ENCODE data around the gene PINLYP.

Gene PINLYP

DNA sequence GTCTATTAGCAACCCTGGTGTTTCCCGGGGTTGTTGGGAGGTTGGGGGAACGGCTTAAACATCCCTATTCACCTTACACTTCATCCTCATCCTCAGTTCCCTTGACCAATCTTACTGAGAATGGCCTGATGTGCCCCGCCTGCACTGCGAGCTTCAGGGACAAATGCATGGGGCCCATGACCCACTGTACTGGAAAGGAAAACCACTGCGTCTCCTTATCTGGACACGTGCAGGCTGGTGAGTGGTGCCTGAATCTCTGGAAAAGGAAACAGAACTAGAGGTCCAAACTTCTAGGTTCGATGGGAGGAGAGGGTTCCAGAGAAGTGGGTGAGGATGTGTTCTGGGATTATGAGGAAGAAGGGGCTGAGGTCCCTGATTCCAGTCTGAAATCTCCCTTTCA is 5.9 kb downstream of the PINLYP start:
- Histone ChIP-seq H3K9me3 (ENCODE audit: insufficient read depth, low read depth, low read length) (no peaks in the 10 kb centered on the region), H3K4me2 (ENCODE audit: low read depth, low read length, poor library complexity, severe bottlenecking) (peak overlapping the region; percentile 94), H2AFZ (ENCODE audit: low read length) (no peak overlapping the region), H3K36me3 (ENCODE audit: insufficient read depth, low read length) (no peaks in the 10 kb centered on the region; the same call in 1 of the 2 replicates), H3F3A (ENCODE audit: low read depth) (no peaks in the 10 kb centered on the region), H3K4me1 (ENCODE audit: insufficient read depth, low read length, poor library complexity, severe bottlenecking) (peaks cover 50% of the 10 kb centered on the region), H4K20me1 (ENCODE audit: insufficient read depth, low read length, poor library complexity, severe bottlenecking) (no peaks in the 10 kb centered on the region), H3K9ac (ENCODE audit: low read depth, low read length, poor library complexity, severe bottlenecking) (peak overlapping the region; percentile 99), H3K9me2 (replicated peaks; ENCODE audit: low read depth, low read length) (no peaks in the 10 kb centered on the region), H3K4me3 (ENCODE audit: low read length, poor library complexity, severe bottlenecking) (peak overlapping the region; percentile 100), H3K27me3 (ENCODE audit: insufficient read depth, low read length, poor library complexity, severe bottlenecking) (no peaks in the 10 kb centered on the region), H3K79me2 (ENCODE audit: insufficient read depth, low read length) (peaks cover 77% of the 10 kb centered on the region)
- TF ChIP-seq, protein P1, sequence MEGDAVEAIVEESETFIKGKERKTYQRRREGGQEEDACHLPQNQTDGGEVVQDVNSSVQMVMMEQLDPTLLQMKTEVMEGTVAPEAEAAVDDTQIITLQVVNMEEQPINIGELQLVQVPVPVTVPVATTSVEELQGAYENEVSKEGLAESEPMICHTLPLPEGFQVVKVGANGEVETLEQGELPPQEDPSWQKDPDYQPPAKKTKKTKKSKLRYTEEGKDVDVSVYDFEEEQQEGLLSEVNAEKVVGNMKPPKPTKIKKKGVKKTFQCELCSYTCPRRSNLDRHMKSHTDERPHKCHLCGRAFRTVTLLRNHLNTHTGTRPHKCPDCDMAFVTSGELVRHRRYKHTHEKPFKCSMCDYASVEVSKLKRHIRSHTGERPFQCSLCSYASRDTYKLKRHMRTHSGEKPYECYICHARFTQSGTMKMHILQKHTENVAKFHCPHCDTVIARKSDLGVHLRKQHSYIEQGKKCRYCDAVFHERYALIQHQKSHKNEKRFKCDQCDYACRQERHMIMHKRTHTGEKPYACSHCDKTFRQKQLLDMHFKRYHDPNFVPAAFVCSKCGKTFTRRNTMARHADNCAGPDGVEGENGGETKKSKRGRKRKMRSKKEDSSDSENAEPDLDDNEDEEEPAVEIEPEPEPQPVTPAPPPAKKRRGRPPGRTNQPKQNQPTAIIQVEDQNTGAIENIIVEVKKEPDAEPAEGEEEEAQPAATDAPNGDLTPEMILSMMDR (conservative IDR thresholded peaks at IDR 0.05; ENCODE audit: low read length): no peak
- TF ChIP-seq EZH2phosphoT487 (IDR thresholded peaks at IDR 0.05; ENCODE audit: borderline replicate concordance): no peak

DNA sequence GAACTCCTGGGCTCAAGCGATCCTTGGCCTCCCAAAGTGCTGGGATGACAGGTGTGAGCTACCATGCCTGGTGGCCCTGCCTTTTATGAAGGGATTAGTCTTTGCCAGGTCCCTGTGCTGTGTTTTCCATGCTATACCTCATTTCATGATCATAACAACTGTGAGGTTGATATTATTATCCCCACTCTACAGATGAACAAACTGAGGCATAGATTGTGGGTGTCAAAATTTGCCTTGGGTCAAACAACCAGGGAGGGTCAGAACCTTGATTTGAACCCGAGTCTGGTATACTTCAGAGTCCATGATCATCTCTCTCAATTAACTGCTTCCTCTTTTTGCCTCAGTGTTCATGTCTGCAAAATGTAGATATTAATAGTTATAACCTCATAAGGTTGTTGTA is 6.9 kb downstream of the PINLYP start:
- Histone ChIP-seq H3K9me3 (ENCODE audit: insufficient read depth, low read depth, low read length) (no peaks in the 10 kb centered on the region), H4K20me1 (ENCODE audit: insufficient read depth, low read length, poor library complexity, severe bottlenecking) (no peaks in the 10 kb centered on the region), H3K9me2 (replicated peaks; ENCODE audit: low read depth, low read length) (no peaks in the 10 kb centered on the region), H3K79me2 (ENCODE audit: insufficient read depth, low read length) (peaks cover 81% of the 10 kb centered on the region), H3K36me3 (ENCODE audit: insufficient read depth, low read length) (no peaks in the 10 kb centered on the region; the same call in 1 of the 2 replicates), H3F3A (ENCODE audit: low read depth) (no peaks in the 10 kb centered on the region), H3K27me3 (ENCODE audit: insufficient read depth, low read length, poor library complexity, severe bottlenecking) (no peaks in the 10 kb centered on the region), H3K9ac (ENCODE audit: low read depth, low read length, poor library complexity, severe bottlenecking) (peak overlapping the region; percentile 99), H2AFZ (ENCODE audit: low read length) (no peak overlapping the region), H3K4me2 (ENCODE audit: low read depth, low read length, poor library complexity, severe bottlenecking) (peak overlapping the region; percentile 94), H3K4me3 (ENCODE audit: low read length, poor library complexity, severe bottlenecking) (peak overlapping the region; percentile 100), H3K4me1 (ENCODE audit: insufficient read depth, low read length, poor library complexity, severe bottlenecking) (peaks cover 50% of the 10 kb centered on the region)
- TF ChIP-seq EZH2phosphoT487 (IDR thresholded peaks at IDR 0.05; ENCODE audit: borderline replicate concordance): no peak
- TF ChIP-seq, protein P1 (conservative IDR thresholded peaks at IDR 0.05; ENCODE audit: low read length): no peak

GRCh38 chr19:43584484-43584883 is 8.9 kb downstream of the PINLYP start:
- Histone ChIP-seq H2AFZ (ENCODE audit: low read length) (no peak overlapping the region), H3K4me3 (ENCODE audit: low read length, poor library complexity, severe bottlenecking) (peak overlapping the region; percentile 63), H3K4me1 (ENCODE audit: insufficient read depth, low read length, poor library complexity, severe bottlenecking) (peaks cover 45% of the 10 kb centered on the region), H3K9ac (ENCODE audit: low read depth, low read length, poor library complexity, severe bottlenecking) (peak overlapping the region; percentile 67), H3K9me2 (replicated peaks; ENCODE audit: low read depth, low read length) (no peaks in the 10 kb centered on the region), H3K79me2 (ENCODE audit: insufficient read depth, low read length) (peaks cover 74% of the 10 kb centered on the region), H3K9me3 (ENCODE audit: insufficient read depth, low read depth, low read length) (no peaks in the 10 kb centered on the region), H3F3A (ENCODE audit: low read depth) (0 out of 2 replicates have a peak, but pooled peaks cover 4% of the 10 kb centered on the region), H3K4me2 (ENCODE audit: low read depth, low read length, poor library complexity, severe bottlenecking) (peak overlapping the region; percentile 94), H3K27me3 (ENCODE audit: insufficient read depth, low read length, poor library complexity, severe bottlenecking) (no peaks in the 10 kb centered on the region), H3K36me3 (ENCODE audit: insufficient read depth, low read length) (no peaks in the 10 kb centered on the region; the same call in 1 of the 2 replicates), H4K20me1 (ENCODE audit: insufficient read depth, low read length, poor library complexity, severe bottlenecking) (no peaks in the 10 kb centered on the region)
- TF ChIP-seq, protein P1 (conservative IDR thresholded peaks at IDR 0.05; ENCODE audit: low read length): no peak
- no peak for TF ChIP-seq EZH2phosphoT487 (IDR thresholded peaks at IDR 0.05; ENCODE audit: borderline replicate concordance)
